IPS-11a (cell line): ENCODE measurements around the gene ZSCAN12.

Source experiments
- H3K4me3 ChIP-seq: one replicate; pipeline ENCODE4 v1.5.1; 2013; ENCODE audit warnings: low read depth, low read length, control low read depth

ZSCAN12 gene

GRCh38 chr6:28354688-28355554 is 44.6 kb downstream of the ZSCAN12 start:
- H3K4me3 ChIP-seq, result no peak overlapping the region

GRCh38 chr6:28353981-28354676 is 45.4 kb downstream of the ZSCAN12 start:
- no peak overlapping the region for H3K4me3 ChIP-seq

GRCh38 chr6:28353356-28353755 is 46.2 kb downstream of the ZSCAN12 start:
- H3K4me3 ChIP-seq, result no peak overlapping the region

GRCh38 chr6:28351493-28351925 is 48.0 kb downstream of the ZSCAN12 start:
- H3K4me3 ChIP-seq, result no peak overlapping the region

GRCh38 chr6:28351087-28351486 is 48.5 kb downstream of the ZSCAN12 start:
- peak overlapping the region; percentile 14 for H3K4me3 ChIP-seq

GRCh38 chr6:28349892-28350737 is 49.4 kb downstream of the ZSCAN12 start, which contains the start of gene ZKSCAN3:
TSS of gene ZKSCAN3 (plus strand) at chr6:28349947. CDS start at chr6:28359587, 9,640 bp downstream.
- peak within 1 kb of the TSS; percentile 85 for H3K4me3 ChIP-seq

GRCh38 chr6:28349344-28349891 is 50.1 kb downstream of the ZSCAN12 start:
- H3K4me3 ChIP-seq, result peak overlapping the region; percentile 85

- no peak overlapping the region for H3K4me3 ChIP-seq
Observed at GRCh38 chr6:28347119-28347518, 52.4 kb downstream of the ZSCAN12 start.

- no peak overlapping the region for H3K4me3 ChIP-seq
Observed at GRCh38 chr6:28345201-28345600, 54.3 kb downstream of the ZSCAN12 start.

GRCh38 chr6:28343898-28344677 is 55.5 kb downstream of the ZSCAN12 start:
- H3K4me3 ChIP-seq, result no peak overlapping the region

- H3K4me3 ChIP-seq, result no peak overlapping the region
Observed at GRCh38 chr6:28340310-28341095, 59.0 kb downstream of the ZSCAN12 start.

- H3K4me3 ChIP-seq, result peak overlapping the region; percentile 79
Observed at GRCh38 chr6:28337121-28337520, 62.4 kb downstream of the ZSCAN12 start.

GRCh38 chr6:28336284-28337120 is 63.0 kb downstream of the ZSCAN12 start:
- H3K4me3 ChIP-seq, result peak overlapping the region; percentile 79

- peak within 1 kb of the TSS; percentile 79 for H3K4me3 ChIP-seq
Observed at GRCh38 chr6:28335564-28336283, 63.8 kb downstream of the ZSCAN12 start, which contains the start of gene ZSCAN31. TSS of gene ZSCAN31 (minus strand) at chr6:28336148. CDS start at chr6:28329683, 6,465 bp downstream.

GRCh38 chr6:28335040-28335563 is 64.4 kb downstream of the ZSCAN12 start:
- H3K4me3 ChIP-seq, result peak overlapping the region; percentile 27

- peak overlapping the region; percentile 27 for H3K4me3 ChIP-seq
Observed at GRCh38 chr6:28334286-28335039, 65.1 kb downstream of the ZSCAN12 start.
